WERI-Rb-1 (cell line): ENCODE measurements around the gene SLC9A4.
A peak's percentile ranks its signal among the peaks of the same experiment; 100 is the strongest.

ENCODE experiments used
- DNase-seq: peaks from one replicate; pipeline ENCODE4 v3.0.0-alpha.2; 2020
- H3K27ac ChIP-seq: fragments of 250-450 bp; sonication (Bioruptor Pico); 2 replicates; pipeline ENCODE4 v1.5.1; 2020; ENCODE audit warnings: mild to moderate bottlenecking, moderate library complexity
- H3K27me3 ChIP-seq: fragments of 250-450 bp; sonication (Bioruptor Pico); 2 replicates; pipeline ENCODE4 v1.5.1; 2021; ENCODE audit warnings: mild to moderate bottlenecking, low read depth, moderate library complexity; ENCODE audit not compliant: insufficient read depth, severe bottlenecking
- H3K36me3 ChIP-seq: fragments of 250-450 bp; sonication (Bioruptor Pico); 2 replicates; pipeline ENCODE4 v1.5.1; 2020; ENCODE audit warnings: mild to moderate bottlenecking, moderate library complexity
- H3K4me3 ChIP-seq: 2 replicates; pipeline ENCODE4 v1.5.1; 2011; ENCODE audit warnings: low read depth, mild to moderate bottlenecking, control low read depth, low read length
- H3K9me3 ChIP-seq: fragments of 250-450 bp; sonication (Bioruptor Pico); 2 replicates; pipeline ENCODE4 v1.5.1; 2021; ENCODE audit warnings: mild to moderate bottlenecking, moderate library complexity; ENCODE audit not compliant: severe bottlenecking
- TF ChIP-seq, protein P1 (sequence below): IDR thresholded peaks from 2 replicates; pipeline ENCODE4 v1.5.1; 2011; ENCODE audit warnings: low read depth, mild to moderate bottlenecking, control low read depth, inconsistent platforms, low read length

SLC9A4 gene

GRCh38 chr2:102473020-102473419 lies at the start of gene SLC9A4:
Gene SLC9A4, plus strand, starts transcription at chr2:102473226. Its CDS starts 534 bp downstream, at chr2:102473760.
- peaks cover 2% of the 10 kb centered on the region for H3K9me3 ChIP-seq
- no peaks in the 10 kb centered on the region for H3K36me3 ChIP-seq
- peaks cover 41% of the 10 kb centered on the region for H3K27me3 ChIP-seq
- TF ChIP-seq, protein P1, sequence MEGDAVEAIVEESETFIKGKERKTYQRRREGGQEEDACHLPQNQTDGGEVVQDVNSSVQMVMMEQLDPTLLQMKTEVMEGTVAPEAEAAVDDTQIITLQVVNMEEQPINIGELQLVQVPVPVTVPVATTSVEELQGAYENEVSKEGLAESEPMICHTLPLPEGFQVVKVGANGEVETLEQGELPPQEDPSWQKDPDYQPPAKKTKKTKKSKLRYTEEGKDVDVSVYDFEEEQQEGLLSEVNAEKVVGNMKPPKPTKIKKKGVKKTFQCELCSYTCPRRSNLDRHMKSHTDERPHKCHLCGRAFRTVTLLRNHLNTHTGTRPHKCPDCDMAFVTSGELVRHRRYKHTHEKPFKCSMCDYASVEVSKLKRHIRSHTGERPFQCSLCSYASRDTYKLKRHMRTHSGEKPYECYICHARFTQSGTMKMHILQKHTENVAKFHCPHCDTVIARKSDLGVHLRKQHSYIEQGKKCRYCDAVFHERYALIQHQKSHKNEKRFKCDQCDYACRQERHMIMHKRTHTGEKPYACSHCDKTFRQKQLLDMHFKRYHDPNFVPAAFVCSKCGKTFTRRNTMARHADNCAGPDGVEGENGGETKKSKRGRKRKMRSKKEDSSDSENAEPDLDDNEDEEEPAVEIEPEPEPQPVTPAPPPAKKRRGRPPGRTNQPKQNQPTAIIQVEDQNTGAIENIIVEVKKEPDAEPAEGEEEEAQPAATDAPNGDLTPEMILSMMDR, result peak; percentile 65
- no peak within 1 kb of the TSS for H3K4me3 ChIP-seq
- H3K27ac ChIP-seq, result no peak within 1 kb of the TSS
- DNase-seq, result peak; percentile 30

DNA sequence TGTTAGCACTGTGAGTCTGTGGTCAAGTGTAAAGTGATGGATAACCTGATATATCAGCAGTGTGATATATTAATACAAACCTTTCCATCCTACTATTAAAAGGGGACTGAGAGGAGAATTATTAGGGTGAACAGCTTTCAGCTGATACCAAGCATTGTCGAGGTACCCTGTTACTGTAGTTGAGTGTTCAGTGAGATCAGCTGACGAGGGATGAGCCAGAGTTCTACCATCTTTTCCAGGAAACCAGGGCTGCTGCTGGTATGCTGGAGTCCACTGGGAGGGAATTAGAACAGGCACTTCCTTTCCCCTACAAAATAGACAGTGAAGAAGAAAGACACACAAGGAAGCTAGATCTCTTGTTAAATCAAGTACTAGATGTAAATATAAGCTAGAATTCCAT lies 49.7 kb upstream of the SLC9A4 start:
- Histone ChIP-seq H3K4me3 (no peak overlapping the region), H3K9me3 (no peaks in the 10 kb centered on the region), H3K36me3 (no peaks in the 10 kb centered on the region), H3K27me3 (peaks cover 54% of the 10 kb centered on the region), H3K27ac (no peak overlapping the region)
- TF ChIP-seq, protein P1, result no peak
- no peak for DNase-seq

- TF ChIP-seq, protein P1, result no peak
- Histone ChIP-seq H3K27ac (no peak overlapping the region), H3K36me3 (no peaks in the 10 kb centered on the region), H3K9me3 (no peaks in the 10 kb centered on the region), H3K27me3 (peaks cover 53% of the 10 kb centered on the region), H3K4me3 (no peak overlapping the region)
- no peak for DNase-seq
These were observed 48.3 kb upstream of the SLC9A4 start for GRCh38 chr2:102424754-102425153.

GRCh38 chr2:102425441-102426132 lies 47.4 kb upstream of the SLC9A4 start:
- no peaks in the 10 kb centered on the region for H3K9me3 ChIP-seq
- no peaks in the 10 kb centered on the region for H3K36me3 ChIP-seq
- H3K27ac ChIP-seq, result no peak overlapping the region
- TF ChIP-seq, protein P1, result no peak
- H3K27me3 ChIP-seq, result peaks cover 45% of the 10 kb centered on the region
- no peak overlapping the region for H3K4me3 ChIP-seq
- no peak for DNase-seq

- H3K27ac ChIP-seq, result no peak overlapping the region
- no peaks in the 10 kb centered on the region for H3K36me3 ChIP-seq
- H3K4me3 ChIP-seq, result no peak overlapping the region
- peaks cover 39% of the 10 kb centered on the region for H3K27me3 ChIP-seq
- H3K9me3 ChIP-seq, result no peaks in the 10 kb centered on the region
- no peak for DNase-seq
- TF ChIP-seq, protein P1, result no peak
These were observed 45.8 kb upstream of the SLC9A4 start for GRCh38 chr2:102427249-102427648.

DNA sequence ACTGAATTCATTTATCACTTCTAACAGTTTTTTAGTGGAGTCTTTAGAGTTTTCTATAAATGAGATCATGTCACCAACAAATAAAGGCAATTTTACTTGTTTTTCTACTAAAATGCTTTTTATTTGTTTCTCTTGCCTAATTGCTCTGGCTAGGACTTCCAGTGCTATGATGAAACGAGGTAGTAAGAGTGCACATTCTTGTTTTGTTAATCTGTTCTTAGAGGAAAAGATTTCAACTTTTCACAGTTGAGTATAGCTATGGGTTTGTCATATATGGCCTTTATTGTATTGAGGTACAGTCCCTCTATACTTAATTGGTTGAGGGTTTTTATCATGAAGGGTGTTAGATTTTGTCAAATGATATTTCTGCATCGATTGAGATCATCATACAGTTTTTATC lies 44.5 kb upstream of the SLC9A4 start:
- peaks cover 35% of the 10 kb centered on the region for H3K27me3 ChIP-seq
- no peaks in the 10 kb centered on the region for H3K36me3 ChIP-seq
- H3K27ac ChIP-seq, result no peak overlapping the region
- no peak overlapping the region for H3K4me3 ChIP-seq
- TF ChIP-seq, protein P1, result no peak
- DNase-seq, result no peak
- no peaks in the 10 kb centered on the region for H3K9me3 ChIP-seq
